SU-DHL-6 (cell line): ENCODE results near the gene HNF4A.

Experiments
- CTCF ChIP-seq: fragments of 200-600 bp; sonication (generic); IDR thresholded peaks from one replicate; pipeline ENCODE4 v1.5.1; 2017; ENCODE audit warnings: antibody characterized with exemption, mild to moderate bottlenecking, low read length, moderate library complexity; ENCODE audit not compliant: insufficient read depth, poor library complexity, severe bottlenecking
- EZH2phosphoT487 ChIP-seq: fragments of 200-600 bp; sonication (generic), shearing (Covaris generic); conservative IDR thresholded peaks from 2 replicates; pipeline ENCODE4 v1.6.1; 2018; ENCODE audit warnings: mild to moderate bottlenecking, antibody characterized with exemption, low read length, moderate library complexity, mixed read lengths

GRCh38 chr20:44396369-44397130 lies 41.1 kb downstream of the HNF4A start:
- TF ChIP-seq CTCF (no peak), EZH2phosphoT487 (no peak)
